HepG2 (cell line): ENCODE data around the gene MXRA7. TPM values are rescaled to one million over a fixed set of nuclear protein-coding genes. Genes with fewer than 3 reads are reported as not detected.

Experiments
- EED ChIP-seq: sonication (generic); formaldehyde crosslinking; IDR thresholded peaks from 2 replicates; pipeline ENCODE4 v1.5.0; 2020; ENCODE audit warnings: mild to moderate bottlenecking, missing genetic modification reagents
- ELF1 ChIP-seq: sonication (generic); formaldehyde crosslinking; IDR thresholded peaks from 2 replicates; pipeline ENCODE4 v1.4.0; 2020; ENCODE audit warnings: missing genetic modification reagents
- GLI4 ChIP-seq: sonication (generic); formaldehyde crosslinking; IDR thresholded peaks from 2 replicates; pipeline ENCODE4 v1.5.1; 2020; ENCODE audit warnings: missing genetic modification reagents, mild to moderate bottlenecking, moderate library complexity, borderline replicate concordance
- KDM1A ChIP-seq: IDR thresholded peaks from 2 replicates; pipeline ENCODE4 v1.6.1; 2016; ENCODE audit warnings: missing compliant biosample characterization
- KMT2A ChIP-seq: sonication (generic); formaldehyde crosslinking; IDR thresholded peaks from 2 replicates; pipeline ENCODE4 v1.4.0; 2020; ENCODE audit warnings: missing genetic modification reagents
- PHF8 ChIP-seq: sonication (generic); formaldehyde crosslinking; IDR thresholded peaks from 2 replicates; pipeline ENCODE4 v1.5.0; 2020; ENCODE audit warnings: missing genetic modification reagents
- PRDM15 ChIP-seq: sonication (generic); formaldehyde crosslinking; IDR thresholded peaks from 2 replicates; pipeline ENCODE4 v1.4.0; 2020; ENCODE audit warnings: missing genetic modification reagents
- SALL2 ChIP-seq: sonication (generic); formaldehyde crosslinking; IDR thresholded peaks from 2 replicates; pipeline ENCODE4 v1.8.1; 2023; ENCODE audit warnings: mild to moderate bottlenecking, missing genetic modification reagents, inconsistent platforms
- SCMH1 ChIP-seq: sonication (generic); formaldehyde crosslinking; IDR thresholded peaks from 2 replicates; pipeline ENCODE4 v1.9.0; 2021; ENCODE audit warnings: missing genetic modification reagents, mild to moderate bottlenecking, borderline replicate concordance
- SOX5 ChIP-seq: IDR thresholded peaks from 2 replicates; pipeline ENCODE4 v1.6.1; 2016; ENCODE audit warnings: borderline replicate concordance
- TRIM24 ChIP-seq: sonication (generic); formaldehyde crosslinking; IDR thresholded peaks from 2 replicates; pipeline ENCODE4 v1.8.0; 2022; ENCODE audit warnings: mild to moderate bottlenecking, missing genetic modification reagents
- ZFAT ChIP-seq: sonication (generic); formaldehyde crosslinking; conservative IDR thresholded peaks from 2 replicates; pipeline ENCODE4 v1.8.1; 2023; ENCODE audit warnings: missing genetic modification reagents, inconsistent platforms
- ZFX ChIP-seq: sonication (generic); formaldehyde crosslinking; IDR thresholded peaks from 2 replicates; pipeline ENCODE4 v1.4.0; 2020; ENCODE audit warnings: mild to moderate bottlenecking, low read depth, missing genetic modification reagents, moderate library complexity
- ZNF121 ChIP-seq: sonication (generic); formaldehyde crosslinking; IDR thresholded peaks from 2 replicates; pipeline ENCODE4 v1.5.0; 2020; ENCODE audit warnings: mild to moderate bottlenecking, missing genetic modification reagents
- ZNF317 ChIP-seq: sonication (generic); formaldehyde crosslinking; IDR thresholded peaks from 2 replicates; pipeline ENCODE4 v1.5.0; 2020; ENCODE audit warnings: mild to moderate bottlenecking, missing genetic modification reagents
- ZNF646 ChIP-seq: sonication (generic); formaldehyde crosslinking; IDR thresholded peaks from 2 replicates; pipeline ENCODE4 v1.9.0; 2021; ENCODE audit warnings: mild to moderate bottlenecking, missing genetic modification reagents
- ZNF674 ChIP-seq: sonication (generic); formaldehyde crosslinking; IDR thresholded peaks from 2 replicates; pipeline ENCODE4 v1.5.0; 2020; ENCODE audit warnings: low read depth, mild to moderate bottlenecking, missing genetic modification reagents
- ZNF770 ChIP-seq: sonication (generic); formaldehyde crosslinking; IDR thresholded peaks from 2 replicates; pipeline ENCODE4 v1.5.0; 2020; ENCODE audit warnings: mild to moderate bottlenecking, missing genetic modification reagents
- polyA plus RNA-seq, 8 experiments: library from polyadenylated mRNA; depleted of rRNA in 3 of 8; stranded (reverse) in 7 of 8; unstranded in 1 of 8; fragments of >200 nt; fragmentation: Illumina TruSeq in 4 of 8; extraction: Trizol in 4 of 8; gene quantifications; 2 replicates each; pipeline versions ENCODE4 v1.2.1 to v1.2.3, GENCODE V29; 2011 to 2016; ENCODE audit warnings: low read depth in 4 of 8, missing spikeins in 1 of 8, mixed read lengths in 1 of 8; ENCODE audit not compliant: insufficient read depth in 1 of 8
- total RNA-seq, 5 experiments: library from RNA; depleted of rRNA; stranded (reverse); fragments of >200 nt; fragmentation: Illumina TruSeq; extraction: Trizol; gene quantifications; 2 replicates each; pipeline ENCODE4 v1.2.3, GENCODE V29; 2016; ENCODE audit warnings: low read depth in 1 of 5

MXRA7 gene
- total and polyA plus RNA-seq, 2 of the 13 experiments (the other 11 are each of a cell fraction or from before 2014, with no cell fraction given): 44.8 to 112 TPM

- TF ChIP-seq TRIM24 (CRISPR knock-in tag): no peak
- peak; percentile 78 for TF ChIP-seq PRDM15 (CRISPR knock-in tag)
- peak; percentile 13; the same call in 1 of the 2 replicates for TF ChIP-seq SALL2 (CRISPR knock-in tag)
- TF ChIP-seq ZNF646 (CRISPR knock-in tag): no peak
- TF ChIP-seq ZNF674 (CRISPR knock-in tag): peak; percentile 31; the same call in 1 of the 2 replicates
- TF ChIP-seq GLI4 (CRISPR knock-in tag): no peak
- TF ChIP-seq ZNF770 (CRISPR knock-in tag): peak; percentile 92
- no peak for TF ChIP-seq KDM1A
- TF ChIP-seq ELF1: no peak
- no peak for TF ChIP-seq EED
- TF ChIP-seq ZFX (CRISPR knock-in tag): peak; percentile 52
- 0 out of 2 replicates have a peak, but pooled peaks have one; percentile 43 for TF ChIP-seq PHF8 (CRISPR knock-in tag)
- no peak for TF ChIP-seq ZNF317
- no peak for TF ChIP-seq SCMH1 (CRISPR knock-in tag)
- TF ChIP-seq ZFAT: no peak
- TF ChIP-seq SOX5: peak; percentile 43; the same call in 1 of the 2 replicates
- peak; percentile 61 for TF ChIP-seq KMT2A (CRISPR knock-in tag)
- TF ChIP-seq ZNF121 (CRISPR knock-in tag): no peak
Observed at GRCh38 chr17:76710863-76711611, at the start of gene MXRA7 (continued).
